ENCODE results near the gene CFTR.

- TF ChIP-seq CTCF (conservative IDR thresholded peaks at IDR 0.05) (no peak), EZH2 (IDR thresholded peaks at IDR 0.05; ENCODE audit: low read depth) (no peak)
Observed at GRCh38 chr7:117685795-117686194, 206.0 kb downstream of the CFTR start.

All from PC-9 (cell line).